Measurements from ENCODE around the gene EFNA4.

GRCh38 chr1:155092131-155092530 lies 28.6 kb downstream of the EFNA4 start:
- TF ChIP-seq, protein P1, sequence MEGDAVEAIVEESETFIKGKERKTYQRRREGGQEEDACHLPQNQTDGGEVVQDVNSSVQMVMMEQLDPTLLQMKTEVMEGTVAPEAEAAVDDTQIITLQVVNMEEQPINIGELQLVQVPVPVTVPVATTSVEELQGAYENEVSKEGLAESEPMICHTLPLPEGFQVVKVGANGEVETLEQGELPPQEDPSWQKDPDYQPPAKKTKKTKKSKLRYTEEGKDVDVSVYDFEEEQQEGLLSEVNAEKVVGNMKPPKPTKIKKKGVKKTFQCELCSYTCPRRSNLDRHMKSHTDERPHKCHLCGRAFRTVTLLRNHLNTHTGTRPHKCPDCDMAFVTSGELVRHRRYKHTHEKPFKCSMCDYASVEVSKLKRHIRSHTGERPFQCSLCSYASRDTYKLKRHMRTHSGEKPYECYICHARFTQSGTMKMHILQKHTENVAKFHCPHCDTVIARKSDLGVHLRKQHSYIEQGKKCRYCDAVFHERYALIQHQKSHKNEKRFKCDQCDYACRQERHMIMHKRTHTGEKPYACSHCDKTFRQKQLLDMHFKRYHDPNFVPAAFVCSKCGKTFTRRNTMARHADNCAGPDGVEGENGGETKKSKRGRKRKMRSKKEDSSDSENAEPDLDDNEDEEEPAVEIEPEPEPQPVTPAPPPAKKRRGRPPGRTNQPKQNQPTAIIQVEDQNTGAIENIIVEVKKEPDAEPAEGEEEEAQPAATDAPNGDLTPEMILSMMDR (IDR thresholded peaks at IDR 0.05), result no peak
- TF ChIP-seq EZH2 (IDR thresholded peaks at IDR 0.05), result no peak
- TF ChIP-seq EZH2phosphoT487 (IDR thresholded peaks at IDR 0.05), result no peak
